C4-2B (cell line): Measurements from ENCODE around the gene GIT2.

ENCODE experiments used
- ZFX ChIP-seq: fragments of 450-650 bp; IDR thresholded peaks from 2 replicates; pipeline ENCODE4 v1.6.1; 2017
- TF ChIP-seq, protein P1 (sequence below): fragments of 450-650 bp; conservative IDR thresholded peaks from 2 replicates; pipeline ENCODE4 v1.5.1; 2017; ENCODE audit warnings: mild to moderate bottlenecking

DNA sequence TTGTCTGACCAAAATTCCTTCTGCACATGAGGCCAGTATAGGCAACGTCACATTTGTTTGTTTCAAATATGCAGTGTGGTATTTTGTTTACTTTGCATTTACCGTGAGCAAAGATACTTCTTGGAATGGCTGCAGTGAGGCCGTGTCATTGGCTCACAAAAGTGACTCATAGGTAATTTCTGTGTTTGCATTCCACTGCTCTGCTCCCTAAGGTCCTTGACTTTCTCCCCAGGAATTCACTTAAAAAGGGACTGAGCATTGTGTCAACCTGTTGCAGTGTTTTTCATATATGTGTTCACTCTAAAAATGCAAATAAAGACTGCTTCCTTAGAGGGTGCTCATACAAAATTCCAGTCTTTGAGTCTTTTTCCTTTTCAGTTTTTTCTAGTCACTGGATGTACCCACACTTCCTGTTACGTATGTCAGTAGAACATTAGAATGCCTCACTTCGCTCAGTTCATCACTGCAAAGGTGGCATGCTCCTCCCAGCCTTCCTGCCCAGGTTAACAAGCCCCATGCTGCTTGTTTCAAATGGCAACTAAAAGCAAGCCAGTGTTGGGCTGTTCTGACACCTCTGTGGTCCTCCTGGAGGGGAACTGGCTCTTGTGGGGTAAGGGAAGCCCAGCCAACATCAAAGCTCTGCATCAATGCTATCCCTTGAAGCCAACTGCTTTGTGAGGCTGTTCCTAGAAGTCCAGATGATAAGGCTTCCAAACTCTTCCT, 43.1 kb upstream of the GIT2 start:
- TF ChIP-seq, protein P1, sequence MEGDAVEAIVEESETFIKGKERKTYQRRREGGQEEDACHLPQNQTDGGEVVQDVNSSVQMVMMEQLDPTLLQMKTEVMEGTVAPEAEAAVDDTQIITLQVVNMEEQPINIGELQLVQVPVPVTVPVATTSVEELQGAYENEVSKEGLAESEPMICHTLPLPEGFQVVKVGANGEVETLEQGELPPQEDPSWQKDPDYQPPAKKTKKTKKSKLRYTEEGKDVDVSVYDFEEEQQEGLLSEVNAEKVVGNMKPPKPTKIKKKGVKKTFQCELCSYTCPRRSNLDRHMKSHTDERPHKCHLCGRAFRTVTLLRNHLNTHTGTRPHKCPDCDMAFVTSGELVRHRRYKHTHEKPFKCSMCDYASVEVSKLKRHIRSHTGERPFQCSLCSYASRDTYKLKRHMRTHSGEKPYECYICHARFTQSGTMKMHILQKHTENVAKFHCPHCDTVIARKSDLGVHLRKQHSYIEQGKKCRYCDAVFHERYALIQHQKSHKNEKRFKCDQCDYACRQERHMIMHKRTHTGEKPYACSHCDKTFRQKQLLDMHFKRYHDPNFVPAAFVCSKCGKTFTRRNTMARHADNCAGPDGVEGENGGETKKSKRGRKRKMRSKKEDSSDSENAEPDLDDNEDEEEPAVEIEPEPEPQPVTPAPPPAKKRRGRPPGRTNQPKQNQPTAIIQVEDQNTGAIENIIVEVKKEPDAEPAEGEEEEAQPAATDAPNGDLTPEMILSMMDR, result no peak
- no peak for TF ChIP-seq ZFX
